Osteocyte (in vitro differentiated cells): ENCODE results near the gene UBAC1. TPM values are rescaled to one million over a fixed set of nuclear protein-coding genes. Genes with fewer than 3 reads are reported as not detected.
A peak's percentile ranks its signal among the peaks of the same experiment; 100 is the strongest.

Source experiments
- DNase-seq: peaks from one replicate; pipeline ENCODE4 v3.0.0; 2021; ENCODE audit warnings: mixed read lengths; ENCODE audit not compliant: unreplicated experiment; ENCODE audit errors: extremely low spot score
- H3K27ac Mint-ChIP-seq: one replicate; pipeline ENCODE4 v1.8.0; 2021; ENCODE audit warnings: mild to moderate bottlenecking, mixed read lengths; ENCODE audit not compliant: unreplicated experiment
- H3K27me3 Mint-ChIP-seq: one replicate; pipeline ENCODE4 v1.8.0; 2021; ENCODE audit warnings: mixed read lengths; ENCODE audit not compliant: unreplicated experiment
- H3K36me3 Mint-ChIP-seq: one replicate; pipeline ENCODE4 v1.8.0; 2021; ENCODE audit warnings: mixed read lengths; ENCODE audit not compliant: unreplicated experiment
- H3K4me1 Mint-ChIP-seq: one replicate; pipeline ENCODE4 v1.8.0; 2021; ENCODE audit warnings: mixed read lengths; ENCODE audit not compliant: unreplicated experiment
- H3K4me3 Mint-ChIP-seq: one replicate; pipeline ENCODE4 v1.8.0; 2021; ENCODE audit warnings: mild to moderate bottlenecking, moderate library complexity, mixed read lengths; ENCODE audit not compliant: unreplicated experiment
- H3K9me3 Mint-ChIP-seq: one replicate; pipeline ENCODE4 v1.8.0; 2021; ENCODE audit warnings: mixed read lengths; ENCODE audit not compliant: unreplicated experiment
- CTCF ChIP-seq: fragments of 200-600 bp; sonication (generic); IDR thresholded peaks from 2 replicates; pipeline ENCODE4 v1.5.0; 2021; ENCODE audit warnings: antibody characterized with exemption, mild to moderate bottlenecking, moderate library complexity
- total RNA-seq: library from RNA; stranded (reverse); gene quantifications from 2 replicates; pipeline ENCODE4 v1.2.1, GENCODE V29; 2021

The UBAC1 gene
- total RNA-seq, 1 donor from 2014 or later = 38.9 TPM

- peaks cover 5% of the 10 kb centered on the region for H3K36me3 Mint-ChIP-seq
- TF ChIP-seq CTCF = no peak
- no peaks in the 10 kb centered on the region for H3K9me3 Mint-ChIP-seq
- H3K27me3 Mint-ChIP-seq = no peaks in the 10 kb centered on the region
- no peak for DNase-seq
- H3K4me3 Mint-ChIP-seq = no peak overlapping the region
- H3K27ac Mint-ChIP-seq = peak overlapping the region; percentile 63
- peaks cover 53% of the 10 kb centered on the region for H3K4me1 Mint-ChIP-seq
Measured at GRCh38 chr9:136007934-136008692, 46.9 kb upstream of the UBAC1 start.

DNA sequence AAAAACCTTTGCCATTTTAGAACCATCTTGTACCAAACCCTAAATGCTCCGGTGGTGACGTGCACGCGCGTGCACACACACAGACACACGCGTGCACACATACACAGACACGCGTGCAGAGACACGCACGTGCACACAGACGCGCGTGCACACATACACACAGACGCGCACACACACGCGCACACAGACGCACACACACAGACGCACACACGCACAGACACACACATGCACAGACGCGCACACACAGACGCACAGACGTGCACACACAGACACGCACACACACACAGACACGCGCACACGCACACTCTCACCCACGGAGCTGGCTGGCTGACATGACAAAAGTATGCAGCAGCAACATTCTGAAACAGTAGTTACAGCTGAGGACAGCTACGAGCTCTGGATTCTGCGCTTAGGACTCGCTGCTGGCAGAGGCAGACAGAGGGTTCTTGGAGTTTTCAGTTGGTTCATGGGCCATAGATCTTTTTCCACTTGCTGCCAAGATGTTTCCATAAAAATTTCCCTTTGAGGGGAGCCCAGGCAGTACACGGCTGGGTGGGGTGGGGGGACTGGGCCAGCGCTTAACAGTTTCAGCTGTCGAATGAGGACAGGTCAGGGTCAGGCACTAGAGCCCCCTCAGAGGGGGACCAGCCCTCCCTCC lies 46.2 kb upstream of the UBAC1 start:
- Mint-ChIP-seq H3K4me1 (peaks cover 59% of the 10 kb centered on the region), H3K27me3 (no peaks in the 10 kb centered on the region), H3K36me3 (peaks cover 5% of the 10 kb centered on the region), H3K27ac (peak overlapping the region; percentile 63), H3K9me3 (no peaks in the 10 kb centered on the region), H3K4me3 (no peak overlapping the region)
- TF ChIP-seq CTCF = no peak
- no peak for DNase-seq

GRCh38 chr9:136006169-136006568 lies 45.0 kb upstream of the UBAC1 start:
- H3K4me3 Mint-ChIP-seq = no peak overlapping the region
- no peaks in the 10 kb centered on the region for H3K27me3 Mint-ChIP-seq
- TF ChIP-seq CTCF = no peak
- H3K36me3 Mint-ChIP-seq = peaks cover 2% of the 10 kb centered on the region
- no peak for DNase-seq
- H3K4me1 Mint-ChIP-seq = peaks cover 58% of the 10 kb centered on the region
- no peaks in the 10 kb centered on the region for H3K9me3 Mint-ChIP-seq
- H3K27ac Mint-ChIP-seq = no peak overlapping the region

DNA sequence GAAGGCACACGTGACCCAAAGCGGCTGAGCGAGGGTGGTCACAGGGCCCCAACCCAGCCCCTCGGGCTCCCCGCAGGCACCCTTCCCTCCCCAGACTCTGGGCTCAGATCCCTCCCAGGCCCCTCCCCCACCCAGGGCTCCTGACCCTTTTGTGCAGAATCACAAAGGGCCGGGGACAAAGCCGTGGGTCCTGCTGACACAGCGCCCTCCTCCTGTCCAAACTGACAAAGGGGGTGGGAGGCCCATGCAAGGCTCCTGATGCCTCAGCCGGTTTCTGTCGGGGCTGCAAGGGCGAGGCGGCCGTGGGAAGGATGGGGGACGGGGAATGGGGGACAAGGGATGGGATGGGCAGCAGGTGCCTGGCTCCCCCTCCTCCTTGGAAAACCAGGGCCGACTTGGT lies 43.5 kb upstream of the UBAC1 start:
- no peak for TF ChIP-seq CTCF
- Mint-ChIP-seq H3K4me3 (no peak overlapping the region), H3K27me3 (no peaks in the 10 kb centered on the region), H3K9me3 (no peaks in the 10 kb centered on the region), H3K4me1 (peaks cover 53% of the 10 kb centered on the region), H3K36me3 (peaks cover 2% of the 10 kb centered on the region), H3K27ac (no peak overlapping the region)
- DNase-seq = no peak

DNA sequence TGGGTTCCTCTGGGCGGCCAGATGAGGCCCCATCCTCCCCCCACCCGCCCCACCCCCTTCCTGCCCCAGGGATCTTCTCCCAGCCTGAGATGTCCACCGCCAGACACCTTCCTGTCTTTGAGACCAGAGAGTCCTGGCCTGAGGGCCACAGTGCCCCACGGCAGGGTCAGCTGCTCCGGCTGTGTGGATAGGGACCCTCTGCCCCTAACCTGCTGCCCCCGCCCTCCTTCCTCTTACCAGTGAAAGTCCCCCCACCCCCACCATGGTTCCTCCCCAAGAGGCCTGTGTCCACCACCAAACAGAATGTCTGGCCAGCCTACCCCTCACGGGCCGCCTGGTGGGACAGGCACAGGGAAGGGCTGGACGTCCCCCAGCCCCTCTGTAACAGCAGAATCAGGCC lies 43.0 kb upstream of the UBAC1 start:
- peaks cover 52% of the 10 kb centered on the region for H3K4me1 Mint-ChIP-seq
- peaks cover 2% of the 10 kb centered on the region for H3K36me3 Mint-ChIP-seq
- no peak overlapping the region for H3K4me3 Mint-ChIP-seq
- no peak overlapping the region for H3K27ac Mint-ChIP-seq
- no peak for DNase-seq
- TF ChIP-seq CTCF = no peak
- H3K27me3 Mint-ChIP-seq = no peaks in the 10 kb centered on the region
- no peaks in the 10 kb centered on the region for H3K9me3 Mint-ChIP-seq
